ENCODE results near the gene PTRHD1.

DNA sequence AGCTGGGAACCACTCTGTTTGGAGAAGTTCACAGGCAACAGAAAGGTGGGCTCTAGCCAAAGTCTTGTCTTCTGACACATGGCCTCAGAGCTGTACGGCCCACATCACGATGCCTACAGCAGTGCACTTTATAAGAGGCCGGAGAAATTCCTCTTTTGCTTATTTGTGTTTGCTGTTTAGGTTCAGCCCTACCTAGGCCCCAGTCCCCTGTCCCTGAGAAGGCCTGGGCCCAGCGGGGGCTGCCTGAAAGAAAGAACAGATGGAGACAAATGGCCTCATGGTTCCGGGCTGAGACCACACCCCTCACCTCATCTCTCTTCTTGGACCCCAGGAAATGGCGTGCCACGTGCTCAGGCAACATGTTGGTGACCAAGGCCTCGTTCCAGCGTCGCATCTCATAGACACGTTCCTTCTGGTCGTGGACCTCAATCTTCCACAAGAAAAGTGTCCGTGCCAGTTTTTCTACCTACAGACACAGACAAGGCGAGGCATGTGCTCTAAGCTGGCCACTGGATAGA is 30.9 kb upstream of the PTRHD1 start:
- TF ChIP-seq, protein P1, sequence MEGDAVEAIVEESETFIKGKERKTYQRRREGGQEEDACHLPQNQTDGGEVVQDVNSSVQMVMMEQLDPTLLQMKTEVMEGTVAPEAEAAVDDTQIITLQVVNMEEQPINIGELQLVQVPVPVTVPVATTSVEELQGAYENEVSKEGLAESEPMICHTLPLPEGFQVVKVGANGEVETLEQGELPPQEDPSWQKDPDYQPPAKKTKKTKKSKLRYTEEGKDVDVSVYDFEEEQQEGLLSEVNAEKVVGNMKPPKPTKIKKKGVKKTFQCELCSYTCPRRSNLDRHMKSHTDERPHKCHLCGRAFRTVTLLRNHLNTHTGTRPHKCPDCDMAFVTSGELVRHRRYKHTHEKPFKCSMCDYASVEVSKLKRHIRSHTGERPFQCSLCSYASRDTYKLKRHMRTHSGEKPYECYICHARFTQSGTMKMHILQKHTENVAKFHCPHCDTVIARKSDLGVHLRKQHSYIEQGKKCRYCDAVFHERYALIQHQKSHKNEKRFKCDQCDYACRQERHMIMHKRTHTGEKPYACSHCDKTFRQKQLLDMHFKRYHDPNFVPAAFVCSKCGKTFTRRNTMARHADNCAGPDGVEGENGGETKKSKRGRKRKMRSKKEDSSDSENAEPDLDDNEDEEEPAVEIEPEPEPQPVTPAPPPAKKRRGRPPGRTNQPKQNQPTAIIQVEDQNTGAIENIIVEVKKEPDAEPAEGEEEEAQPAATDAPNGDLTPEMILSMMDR (conservative IDR thresholded peaks at IDR 0.05; ENCODE audit: low read depth, low read length) = no peak
- no peak for TF ChIP-seq EZH2 (IDR thresholded peaks at IDR 0.05; ENCODE audit: borderline replicate concordance, low read depth, low read length, poor library complexity, severe bottlenecking)
